Endothelial cell of umbilical vein (primary cell): ENCODE measurements around the gene ZDHHC19.

Source experiments
- CTCF ChIP-seq, 2 donors: IDR thresholded peaks; 1 replicate in 1 of 2; 2 replicates in 1 of 2; pipeline ENCODE4 v1.5.1; 2011; ENCODE audit warnings: low read length in 2 of 2, mild to moderate bottlenecking in 2 of 2, moderate library complexity in 2 of 2, control low read depth in 1 of 2, inconsistent platforms in 1 of 2, low read depth in 1 of 2; ENCODE audit not compliant: insufficient read depth in 1 of 2; ENCODE audit errors: extremely low read depth in 1 of 2
- FOS ChIP-seq: IDR thresholded peaks from 2 replicates; pipeline ENCODE4 v1.6.1; 2011; ENCODE audit warnings: mild to moderate bottlenecking, low read length, moderate library complexity, borderline replicate concordance; ENCODE audit not compliant: insufficient read depth
- GATA2 ChIP-seq: IDR thresholded peaks from 2 replicates; pipeline ENCODE4 v1.7.0; 2011; ENCODE audit warnings: low read depth, mild to moderate bottlenecking, moderate library complexity, mixed read lengths, low read length; ENCODE audit not compliant: insufficient read length, insufficient read depth
- JUN ChIP-seq: IDR thresholded peaks from 2 replicates; pipeline ENCODE4 v1.6.1; 2011; ENCODE audit warnings: borderline replicate concordance, low read depth; ENCODE audit not compliant: insufficient read length, insufficient read depth
- MYC ChIP-seq: IDR thresholded peaks from one replicate; pipeline ENCODE4 v1.6.1; 2011; ENCODE audit warnings: mild to moderate bottlenecking, low read depth, low read length
- POLR2A ChIP-seq: IDR thresholded peaks from 2 replicates; pipeline ENCODE4 v1.6.1; 2012; ENCODE audit warnings: low read depth, mild to moderate bottlenecking, control low read depth, low read length
- POLR2AphosphoS5 ChIP-seq: IDR thresholded peaks from 2 replicates; pipeline ENCODE4 v1.6.1; 2012; ENCODE audit warnings: low read depth, mild to moderate bottlenecking, control low read depth, low read length, moderate library complexity; ENCODE audit not compliant: insufficient read depth

GRCh38 chr3:196227121-196227561, 15.9 kb upstream of the ZDHHC19 start:
- TF ChIP-seq CTCF (IDR thresholded peaks at IDR 0.05; ENCODE audit: extremely low read depth in 1 of 2, insufficient read depth in 1 of 2, low read depth in 1 of 2, low read length in 2 of 2), result no peak
- no peak for TF ChIP-seq POLR2A
- TF ChIP-seq POLR2AphosphoS5, result no peak
- TF ChIP-seq JUN, result no peak
- TF ChIP-seq FOS, result no peak
- TF ChIP-seq GATA2, result no peak
- TF ChIP-seq MYC, result no peak
